H1 (cell line): ENCODE data around the gene DPYD. TPM values are rescaled to one million over a fixed set of nuclear protein-coding genes. Genes with fewer than 3 reads are reported as not detected.

ENCODE experiments used
- CTCF ChIA-PET: fragments of 300-600 bp; sonication (Branson Sonifier 250); formaldehyde crosslinking; loops from one replicate; lab custom pipeline; 2021; ENCODE audit not compliant: partially characterized antibody; lab: Charles Lee
- POLR2A ChIA-PET: fragments of 300-600 bp; sonication (Branson Sonifier 250); formaldehyde crosslinking; loops from one replicate; lab custom pipeline; 2021; ENCODE audit warnings: inconsistent platforms; ENCODE audit not compliant: partially characterized antibody; lab: Charles Lee
- DNase-seq, 2 experiments: peaks; one replicate each; pipeline versions ENCODE4 v3.0.0 to v3.0.0-alpha.2; 2010 to 2022; ENCODE audit warnings: low spot score in 2 of 2, low read depth in 1 of 2, mixed read lengths in 1 of 2
- FAIRE-seq: peaks from 2 replicates; lab custom pipeline; 2011; peaks lifted over from hg19 to GRCh38; lab: Jason Lieb, UNC
- H2AFZ ChIP-seq: 2 replicates; pipeline ENCODE4 v1.8.1; 2012; ENCODE audit warnings: low read length, inconsistent platforms
- H2AK5ac ChIP-seq: 2 replicates; pipeline ENCODE4 v1.6.1; 2013; ENCODE audit warnings: low read depth, low read length
- H2BK120ac ChIP-seq: replicated peaks from 2 replicates; pipeline ENCODE3; 2013; ENCODE audit warnings: low read depth, low read length, inconsistent platforms
- H2BK12ac ChIP-seq: 2 replicates; pipeline ENCODE4 v1.6.1; 2013; ENCODE audit warnings: low read depth, low read length
- H2BK15ac ChIP-seq: 2 replicates; pipeline ENCODE4 v1.6.1; 2013; ENCODE audit warnings: low read length
- H2BK20ac ChIP-seq: 2 replicates; pipeline ENCODE4 v1.6.1; 2013; ENCODE audit warnings: low read length
- H2BK5ac ChIP-seq: 2 replicates; pipeline ENCODE4 v1.6.1; 2013; ENCODE audit warnings: low read depth, low read length
- H3K14ac ChIP-seq: 2 replicates; pipeline ENCODE4 v1.6.1; 2013; ENCODE audit warnings: inconsistent platforms; ENCODE audit not compliant: insufficient read length
- H3K18ac ChIP-seq: 2 replicates; pipeline ENCODE4 v1.6.1; 2013; ENCODE audit warnings: low read length; ENCODE audit errors: extremely low read depth
- H3K23ac ChIP-seq: 2 replicates; pipeline ENCODE4 v1.6.1; 2013; ENCODE audit warnings: inconsistent platforms; ENCODE audit not compliant: insufficient read length
- H3K23me2 ChIP-seq: 2 replicates; pipeline ENCODE4 v1.6.1; 2013; ENCODE audit warnings: low read depth, low read length
- H3K27ac ChIP-seq: 2 replicates; pipeline ENCODE4 v1.6.1; 2011; ENCODE audit warnings: low read depth, low read length, inconsistent platforms
- H3K27me3 ChIP-seq, 4 experiments: replicated peaks in 1 of 4; 1 replicate in 1 of 4; 2 replicates in 3 of 4; pipeline versions ENCODE4 v1.6.1 to v1.8.1; 2011 to 2013; ENCODE audit warnings: low read length in 3 of 4, mild to moderate bottlenecking in 3 of 4, inconsistent platforms in 2 of 4, mixed read lengths in 2 of 4, moderate library complexity in 1 of 4; ENCODE audit not compliant: control insufficient read depth in 3 of 4, insufficient read depth in 3 of 4; ENCODE audit errors: extremely low read depth in 1 of 4
- H3K36me3 ChIP-seq, 4 experiments: 2 replicates each; pipeline versions ENCODE4 v1.6.1 to v1.8.1; 2011 to 2013; ENCODE audit warnings: mild to moderate bottlenecking in 4 of 4, low read length in 3 of 4, moderate library complexity in 2 of 4, control low read depth in 1 of 4, inconsistent platforms in 1 of 4; ENCODE audit not compliant: insufficient read depth in 4 of 4, control insufficient read depth in 2 of 4
- H3K4ac ChIP-seq: replicated peaks from 2 replicates; pipeline ENCODE3; 2013; ENCODE audit warnings: low read length, low read depth, mixed read lengths, inconsistent platforms; ENCODE audit not compliant: insufficient read length
- H3K4me1 ChIP-seq, 4 experiments: replicated peaks in 1 of 4; 1 replicate in 1 of 4; 2 replicates in 3 of 4; pipeline versions ENCODE4 v1.6.1 to v1.8.1; 2011 to 2013; ENCODE audit warnings: low read length in 3 of 4, inconsistent platforms in 2 of 4, mixed read lengths in 1 of 4; ENCODE audit not compliant: insufficient read depth in 4 of 4, control insufficient read depth in 3 of 4
- H3K4me2 ChIP-seq, 2 experiments: 2 replicates each; pipeline versions ENCODE4 v1.6.1 to v1.8.1; 2011 to 2013; ENCODE audit warnings: low read depth in 2 of 2, low read length in 2 of 2, control low read depth in 1 of 2, inconsistent platforms in 1 of 2, mild to moderate bottlenecking in 1 of 2; ENCODE audit not compliant: insufficient read depth in 1 of 2
- H3K4me3 ChIP-seq, 4 experiments: fragments of 200-600, 300-600 bp in 1 of 4; sonication (generic), shearing (Covaris generic), sonication (Bioruptor Twin) in 1 of 4; 2 replicates each; pipeline versions ENCODE4 v1.5.1 to v1.8.1; 2011 to 2016; ENCODE audit warnings: low read length in 4 of 4, low read depth in 3 of 4, control low read depth in 2 of 4, inconsistent platforms in 2 of 4, mild to moderate bottlenecking in 2 of 4, mixed read lengths in 1 of 4, moderate library complexity in 1 of 4; ENCODE audit not compliant: insufficient read depth in 2 of 4; ENCODE audit errors: extremely low read depth in 1 of 4
- H3K56ac ChIP-seq: replicated peaks from 2 replicates; pipeline ENCODE3; 2013; ENCODE audit warnings: low read depth, mild to moderate bottlenecking, mixed read lengths, low read length, inconsistent platforms; ENCODE audit not compliant: insufficient read length
- H3K79me1 ChIP-seq: 2 replicates; pipeline ENCODE4 v1.6.1; 2013; ENCODE audit warnings: low read depth, low read length, control low read depth
- H3K79me2 ChIP-seq, 2 experiments: 2 replicates each; pipeline versions ENCODE4 v1.6.1 to v1.8.1; 2012 to 2013; ENCODE audit warnings: low read length in 2 of 2, mild to moderate bottlenecking in 2 of 2, inconsistent platforms in 1 of 2; ENCODE audit not compliant: insufficient read depth in 2 of 2, control insufficient read depth in 1 of 2
- H3K9ac ChIP-seq, 4 experiments: replicated peaks in 1 of 4; 1 replicate in 1 of 4; 2 replicates in 3 of 4; pipeline versions ENCODE4 v1.6.1 to v1.8.1; 2011 to 2013; ENCODE audit warnings: low read depth in 3 of 4, low read length in 3 of 4, control low read depth in 2 of 4, mild to moderate bottlenecking in 2 of 4, moderate library complexity in 2 of 4, inconsistent platforms in 1 of 4; ENCODE audit errors: extremely low read depth in 1 of 4
- H3K9me3 ChIP-seq, 2 experiments: 2 replicates each; pipeline versions ENCODE4 v1.6.1 to v1.8.1; 2012 to 2013; ENCODE audit warnings: mild to moderate bottlenecking in 2 of 2, moderate library complexity in 2 of 2, control low read depth in 1 of 2, inconsistent platforms in 1 of 2, low read depth in 1 of 2, low read length in 1 of 2, mixed read lengths in 1 of 2; ENCODE audit not compliant: insufficient read depth in 2 of 2
- H4K20me1 ChIP-seq, 2 experiments: replicated peaks in 1 of 2; 2 replicates each; pipeline versions ENCODE3 to v1.8.1; 2011 to 2013; ENCODE audit warnings: inconsistent platforms in 2 of 2, low read length in 2 of 2, mild to moderate bottlenecking in 1 of 2; ENCODE audit not compliant: insufficient read depth in 2 of 2, control insufficient read depth in 1 of 2
- H4K5ac ChIP-seq: 2 replicates; pipeline ENCODE4 v1.6.1; 2013; ENCODE audit warnings: low read length, low read depth, mixed read lengths, inconsistent platforms; ENCODE audit not compliant: insufficient read length
- H4K8ac ChIP-seq: 2 replicates; pipeline ENCODE4 v1.8.0; 2013; ENCODE audit warnings: mild to moderate bottlenecking, moderate library complexity, low read length, inconsistent platforms; ENCODE audit not compliant: insufficient read depth; ENCODE audit errors: extremely low read depth
- H4K91ac ChIP-seq: replicated peaks from 2 replicates; pipeline ENCODE3; 2013; ENCODE audit warnings: low read length, mixed read lengths, inconsistent platforms; ENCODE audit not compliant: insufficient read length
- BACH1 ChIP-seq: IDR thresholded peaks from 2 replicates; pipeline ENCODE4 v1.6.1; 2012; ENCODE audit warnings: low read length, improper control_type of control experiment
- CBX5 ChIP-seq: fragments of 300-800, 300-1000 bp; sonication (generic); IDR thresholded peaks from 2 replicates; pipeline ENCODE4 v1.7.1; 2016; ENCODE audit warnings: antibody characterized with exemption, low read length, low read depth
- RFX5 ChIP-seq: IDR thresholded peaks from 2 replicates; pipeline ENCODE4 v1.6.1; 2011; ENCODE audit warnings: low read depth, low read length, improper control_type of control experiment, borderline replicate concordance
- SIRT6 ChIP-seq: IDR thresholded peaks from one replicate; pipeline ENCODE4 v1.7.1; 2012; ENCODE audit warnings: low read length, inconsistent platforms
- SUZ12 ChIP-seq: fragments of 200-600 bp; sonication (generic); IDR thresholded peaks from 2 replicates; pipeline ENCODE4 v1.6.1; 2012; ENCODE audit warnings: mild to moderate bottlenecking, inconsistent platforms, low read length, moderate library complexity, mixed read lengths
- TAF7 ChIP-seq: optimal IDR thresholded peaks from 2 replicates; pipeline ENCODE3; 2011; ENCODE audit warnings: low read depth, mild to moderate bottlenecking, inconsistent platforms, low read length, moderate library complexity, borderline replicate concordance
- ZNF274 ChIP-seq: IDR thresholded peaks from 2 replicates; pipeline ENCODE4 v1.7.0; 2012; ENCODE audit warnings: low read length, borderline replicate concordance; ENCODE audit errors: extremely low read depth
- WGBS, 2 experiments: shearing (Covaris generic) in 1 of 2; methylation state at CpG; one replicate each; pipeline versions ENCODE4 v1.1.6 to v1.1.7; 2013 to 2015; ENCODE audit warnings: low lambda C conversion rate in 2 of 2, mixed read lengths in 2 of 2, inconsistent platforms in 1 of 2, low coverage in 1 of 2, missing lambda C conversion rate in 1 of 2; ENCODE audit not compliant: insufficient replicate concordance in 2 of 2, insufficient coverage in 1 of 2, insufficient read length in 1 of 2; ENCODE audit errors: extremely low coverage in 1 of 2, missing lambda C conversion rate in 1 of 2; 5-methylcytosine and 5-hydroxymethylcytosine counted together
- polyA plus RNA-seq, 7 experiments: library from polyadenylated mRNA; depleted of rRNA in 3 of 7; stranded (reverse) in 5 of 7; unstranded in 2 of 7; fragments of >200 nt in 5 of 7; fragments of 200-250 nt in 2 of 7; gene quantifications; 1 replicate in 5 of 7; 2 replicates in 1 of 7; 4 replicates in 1 of 7; pipeline versions ENCODE4 v1.2.1 to v1.2.3, GENCODE V29; 2011 to 2013; ENCODE audit warnings: missing spikeins in 2 of 7, mixed read lengths in 2 of 7
- total RNA-seq: library from RNA; stranded (reverse); fragmentation: NEBNext Ultra II Directional; extraction: Animal tissue kit (Norgen Biotek cat#: 25700); gene quantifications from 2 replicates; pipeline ENCODE4 v1.2.1, GENCODE V29; 2021

The DPYD gene
- total and polyA plus RNA-seq, 2 of the 8 experiments (the other 6 are each of a cell fraction or from before 2014, with no cell fraction given) = 0.29 to 0.73 TPM

- FAIRE-seq (no peak), DNase-seq (no peak)
- TF ChIP-seq TAF7 = no peak
- no peak for TF ChIP-seq BACH1
- TF ChIP-seq RFX5 = no peak
- no peak for TF ChIP-seq SUZ12
- no peak for TF ChIP-seq SIRT6
- no peak for TF ChIP-seq ZNF274
- TF ChIP-seq CBX5 = no peak
- no peak overlapping the region for H3K56ac ChIP-seq
- no peak overlapping the region for H3K18ac ChIP-seq
- H3K27ac ChIP-seq = no peak overlapping the region
- H3K4ac ChIP-seq = no peak overlapping the region
- no peaks in the 10 kb centered on the region for H4K20me1 ChIP-seq
- no peak overlapping the region for H4K8ac ChIP-seq
- CTCF ChIA-PET = no interaction called here
- H2BK5ac ChIP-seq = no peak overlapping the region
- no peak overlapping the region for H2AFZ ChIP-seq
- H3K36me3 ChIP-seq = no peaks in the 10 kb centered on the region
- no peak overlapping the region for H3K4me2 ChIP-seq
- no peak overlapping the region for H2BK120ac ChIP-seq
- H2BK12ac ChIP-seq = no peak overlapping the region
- no peak overlapping the region for H4K91ac ChIP-seq
- POLR2A ChIA-PET = no interaction called here
- no peak overlapping the region for H2AK5ac ChIP-seq
- H3K23ac ChIP-seq = no peak overlapping the region
- H3K79me2 ChIP-seq = no peaks in the 10 kb centered on the region
- no peaks in the 10 kb centered on the region for H3K9me3 ChIP-seq
- peaks cover 0 to 5% (median 0%) of the 10 kb centered on the region in 4 experiments; a peak in 1 of 7 replicates for H3K4me1 ChIP-seq
- H3K9ac ChIP-seq = no peak overlapping the region
- 100% methylated on average over 1 of the region's 1 CpG; no CpG with 5 or more reads in 1 of the 2 experiments for WGBS, 2 experiments
- no peak overlapping the region for H2BK20ac ChIP-seq
- H3K4me3 ChIP-seq = no peak overlapping the region
- no peak overlapping the region for H2BK15ac ChIP-seq
- H3K14ac ChIP-seq = no peak overlapping the region
- no peak overlapping the region for H4K5ac ChIP-seq
- no peaks in the 10 kb centered on the region for H3K27me3 ChIP-seq
- H3K79me1 ChIP-seq = no peaks in the 10 kb centered on the region
- H3K23me2 ChIP-seq = no peaks in the 10 kb centered on the region
These were observed 812.7 kb downstream of the DPYD start for GRCh38 chr1:97108179-97108578.
